ENCODE results near the gene ZBTB4. TPM values are rescaled to one million over a fixed set of nuclear protein-coding genes. Genes with fewer than 3 reads are reported as not detected.

ZBTB4 gene
- polyA plus RNA-seq, 12 donors, result 20.6 to 54.7 (median 24.4) TPM; not detected in 1

DNA sequence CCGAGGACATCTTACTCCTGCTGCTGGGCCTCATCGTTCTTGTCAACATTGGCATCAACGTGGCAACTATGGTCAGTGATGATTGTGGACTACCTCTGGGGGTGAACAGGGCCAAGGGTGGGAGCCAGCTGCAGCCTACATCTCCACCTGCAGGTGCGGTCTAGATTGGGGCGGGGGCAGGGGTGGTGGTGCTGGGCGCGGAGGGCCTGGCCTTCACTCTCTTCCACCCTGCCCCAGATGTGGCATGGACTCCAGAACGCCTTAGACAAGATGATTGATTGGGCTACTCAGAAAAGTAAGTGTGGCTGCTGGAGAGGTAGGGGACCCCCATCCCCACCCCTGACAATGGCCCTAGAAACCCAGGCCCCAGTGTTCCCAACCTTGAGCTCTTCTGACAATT is 53.7 kb downstream of the ZBTB4 start:
- no peak for DNase-seq

DNA sequence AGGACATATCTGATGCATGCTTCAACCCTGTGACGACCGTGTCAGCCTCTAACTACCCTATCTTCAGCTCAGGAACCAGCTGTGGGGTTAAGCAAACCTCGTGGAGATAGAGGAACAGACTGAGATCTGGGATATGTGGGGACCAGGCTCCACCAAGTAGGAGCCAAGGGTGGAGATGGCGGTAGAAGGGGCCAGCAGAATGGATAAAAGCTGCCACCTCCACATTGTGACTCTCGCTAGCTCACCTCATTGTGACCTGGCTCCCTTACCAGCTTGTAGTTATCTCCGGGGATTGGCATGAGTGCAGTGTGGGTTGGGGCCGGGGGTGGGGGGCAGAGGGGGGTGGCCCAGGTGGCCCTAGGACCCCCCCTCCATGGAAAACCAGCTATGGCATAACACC is 54.1 kb downstream of the ZBTB4 start, which contains the start of gene SPEM2:
TSS of gene SPEM2 (plus strand) at position 301 of the 400 bp plus-strand sequence. CDS start at position 374, 73 bp downstream.
- no peak for DNase-seq

DNA sequence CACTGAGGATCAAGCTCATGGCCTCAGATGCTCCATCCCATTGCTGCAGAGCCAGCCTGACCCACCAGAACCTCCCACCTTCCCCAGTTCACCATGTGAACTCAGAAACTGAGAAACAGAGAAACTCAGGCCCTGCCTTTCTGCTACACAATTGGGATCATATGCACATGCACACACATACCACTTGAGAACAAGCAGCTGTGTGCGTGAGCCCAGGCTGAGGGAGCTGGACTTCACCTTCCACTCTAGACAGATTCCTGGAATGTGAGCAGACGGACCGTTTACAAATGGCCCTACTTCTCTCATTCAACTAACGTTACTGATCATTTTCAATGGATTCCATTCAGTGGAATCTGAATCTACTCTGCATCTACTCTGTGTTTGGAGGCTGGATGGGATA is 55.8 kb downstream of the ZBTB4 start:
- no peak for DNase-seq

DNA sequence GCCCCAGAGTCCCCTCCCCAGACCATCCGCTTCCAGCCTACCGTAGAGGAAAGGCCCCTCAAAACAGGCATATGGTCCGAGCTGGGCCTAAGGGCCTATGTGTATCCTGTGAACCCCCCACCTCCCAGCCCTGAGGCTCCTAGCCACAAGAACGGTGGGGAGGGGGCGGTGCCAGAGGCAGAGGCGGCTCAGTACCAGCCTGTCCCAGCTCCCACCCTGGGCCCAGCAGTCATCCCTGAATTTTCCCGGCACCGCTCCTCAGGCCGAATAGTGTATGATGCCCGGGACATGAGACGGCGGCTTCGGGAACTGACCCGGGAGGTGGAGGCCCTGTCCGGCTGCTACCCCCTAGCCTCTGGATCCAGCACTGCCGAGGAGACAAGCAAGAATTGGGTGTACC is 58.2 kb downstream of the ZBTB4 start:
- no peak for DNase-seq

DNA sequence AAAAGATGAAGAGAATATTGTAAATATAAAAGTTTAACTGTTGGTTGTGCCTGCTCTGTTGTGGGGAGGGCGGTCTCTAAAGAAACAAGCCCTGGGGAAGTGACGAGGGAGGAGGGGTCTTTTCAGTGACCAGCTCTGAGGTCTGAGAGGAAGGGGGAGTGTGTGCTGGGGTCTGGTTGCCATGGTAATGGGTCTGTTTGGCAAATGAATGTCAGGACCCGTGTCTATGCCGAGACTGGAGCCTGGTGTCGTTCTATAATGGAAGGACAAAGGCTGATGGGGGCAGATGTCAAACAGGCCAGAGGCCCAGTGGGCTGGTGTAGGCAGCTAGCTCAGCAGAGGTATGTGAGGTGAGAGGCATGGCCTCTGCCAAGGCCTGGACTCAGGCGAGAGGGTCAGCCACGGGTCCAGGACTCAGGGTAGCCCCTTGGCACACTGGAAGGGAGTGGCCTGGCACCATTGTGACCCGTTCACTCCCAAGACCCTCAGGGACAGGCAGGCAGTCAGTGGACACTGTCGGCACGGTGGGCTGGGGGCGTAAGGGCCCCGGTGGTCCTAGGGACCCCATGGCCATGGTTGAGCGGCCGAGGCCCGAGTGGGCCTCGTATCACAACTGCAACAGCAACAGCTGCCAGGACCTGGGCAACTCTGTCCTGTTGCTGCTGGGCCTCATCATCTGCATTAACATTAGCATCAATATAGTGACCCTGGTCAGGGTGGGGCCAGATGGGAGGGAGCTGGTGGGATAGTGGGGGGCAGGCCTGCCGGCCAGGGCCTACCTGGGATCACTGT is 59.4 kb downstream of the ZBTB4 start, which contains the start of gene SPEM1:
TSS of gene SPEM1 (plus strand) at position 506 of the 792 bp plus-strand sequence. CDS start at position 567, 61 bp downstream.
- no peak for DNase-seq

DNA sequence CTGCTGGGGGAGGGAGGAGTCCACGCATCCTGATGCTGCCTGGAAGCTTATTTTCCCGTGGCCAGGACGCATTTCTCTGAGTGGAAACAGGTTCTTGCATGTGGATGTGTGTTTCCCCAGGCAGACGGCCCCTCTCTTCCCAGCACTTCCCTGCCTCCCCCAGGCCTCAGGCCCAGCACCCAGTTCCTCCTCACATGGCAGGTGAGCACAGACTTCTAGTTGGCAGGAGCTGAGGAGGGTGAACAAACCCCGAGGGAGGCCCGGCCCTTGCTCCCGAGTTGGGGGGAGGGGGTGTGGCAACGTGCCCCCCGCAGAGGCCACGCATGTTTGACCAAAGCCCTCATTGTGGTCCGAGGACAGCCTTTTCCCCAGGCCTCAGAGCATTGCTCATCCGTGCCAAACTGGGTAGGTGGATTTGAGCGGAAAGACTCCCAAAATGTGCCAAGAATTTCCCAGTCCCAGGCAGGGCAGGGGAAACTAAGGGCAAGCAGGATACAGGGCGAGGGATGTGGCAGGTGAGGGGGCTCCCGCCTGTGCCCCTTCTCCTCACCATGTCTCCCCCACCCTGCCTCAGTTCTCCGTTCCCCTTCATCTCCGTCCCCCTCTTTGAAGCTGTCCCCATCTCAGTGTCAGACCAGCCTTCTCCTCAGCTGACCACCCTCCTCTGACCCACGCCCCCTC is 60.8 kb downstream of the ZBTB4 start:
- DNase-seq, result no peak

DNA sequence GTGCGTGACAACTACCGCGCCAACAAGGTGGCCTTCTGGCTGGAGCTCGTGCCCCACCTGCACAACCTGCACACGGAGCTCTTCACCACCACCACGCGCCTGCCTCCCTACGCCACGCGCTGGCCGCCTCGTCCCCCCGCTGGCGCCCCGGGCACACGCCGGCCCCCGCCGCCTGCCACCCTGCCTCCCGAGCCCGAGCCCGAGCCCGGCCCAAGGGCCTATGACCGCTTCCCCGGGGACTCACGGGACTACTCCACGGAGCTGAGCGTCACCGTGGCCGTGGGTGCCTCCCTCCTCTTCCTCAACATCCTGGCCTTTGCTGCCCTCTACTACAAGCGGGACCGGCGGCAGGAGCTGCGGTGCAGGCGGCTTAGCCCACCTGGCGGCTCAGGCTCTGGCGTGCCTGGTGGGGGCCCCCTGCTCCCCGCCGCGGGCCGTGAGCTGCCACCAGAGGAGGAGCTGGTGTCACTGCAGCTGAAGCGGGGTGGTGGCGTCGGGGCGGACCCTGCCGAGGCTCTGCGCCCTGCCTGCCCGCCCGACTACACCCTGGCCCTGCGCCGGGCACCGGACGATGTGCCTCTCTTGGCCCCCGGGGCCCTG is 62.3 kb downstream of the ZBTB4 start:
- DNase-seq, result no peak

DNA sequence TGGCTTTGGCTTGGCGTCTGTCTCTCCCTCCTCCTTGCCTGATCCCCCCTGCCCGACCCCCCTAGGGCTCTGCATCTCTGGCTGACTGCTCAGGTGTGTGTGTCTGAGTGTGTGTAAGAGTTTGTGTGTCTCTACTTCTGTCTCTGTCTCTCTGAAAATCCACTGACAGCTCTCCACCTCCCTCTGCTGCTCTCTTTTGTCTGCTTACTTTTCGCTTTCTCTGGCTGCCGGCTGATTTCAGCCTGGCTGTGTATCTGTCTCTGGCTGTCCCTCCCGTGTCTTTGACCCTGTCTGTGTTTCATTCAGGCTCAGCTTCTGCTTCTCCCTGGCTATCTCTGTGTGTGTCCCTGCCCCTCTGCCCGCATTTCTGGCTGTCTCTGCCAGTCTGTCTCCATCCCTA is 63.1 kb downstream of the ZBTB4 start:
- no peak for DNase-seq

DNA sequence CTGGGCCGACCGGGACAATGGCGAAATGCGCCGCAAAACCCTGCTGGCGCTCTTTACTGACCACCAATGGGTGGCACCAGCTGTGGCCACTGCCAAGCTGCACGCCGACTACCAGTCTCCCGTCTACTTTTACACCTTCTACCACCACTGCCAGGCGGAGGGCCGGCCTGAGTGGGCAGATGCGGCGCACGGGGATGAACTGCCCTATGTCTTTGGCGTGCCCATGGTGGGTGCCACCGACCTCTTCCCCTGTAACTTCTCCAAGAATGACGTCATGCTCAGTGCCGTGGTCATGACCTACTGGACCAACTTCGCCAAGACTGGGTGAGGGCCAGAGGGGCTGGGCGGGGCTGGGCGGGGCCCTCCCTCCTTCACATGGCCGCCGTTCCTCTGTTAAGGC is 63.6 kb downstream of the ZBTB4 start:
- no peak for DNase-seq

DNA sequence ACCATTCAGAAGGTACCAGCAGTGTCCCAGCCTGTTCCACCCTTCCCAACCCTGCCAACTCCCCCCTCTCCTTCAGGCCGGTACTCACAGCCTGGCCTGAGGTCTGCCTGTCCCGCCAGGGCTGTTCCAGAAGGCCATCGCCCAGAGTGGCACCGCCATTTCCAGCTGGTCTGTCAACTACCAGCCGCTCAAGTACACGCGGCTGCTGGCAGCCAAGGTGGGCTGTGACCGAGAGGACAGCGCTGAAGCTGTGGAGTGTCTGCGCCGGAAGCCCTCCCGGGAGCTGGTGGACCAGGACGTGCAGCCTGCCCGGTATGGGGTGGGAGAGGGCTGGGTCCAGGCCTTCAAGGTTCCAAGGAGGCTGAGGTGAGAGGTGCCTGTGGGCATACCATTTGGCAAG is 64.6 kb downstream of the ZBTB4 start:
- DNase-seq, result no peak

DNA sequence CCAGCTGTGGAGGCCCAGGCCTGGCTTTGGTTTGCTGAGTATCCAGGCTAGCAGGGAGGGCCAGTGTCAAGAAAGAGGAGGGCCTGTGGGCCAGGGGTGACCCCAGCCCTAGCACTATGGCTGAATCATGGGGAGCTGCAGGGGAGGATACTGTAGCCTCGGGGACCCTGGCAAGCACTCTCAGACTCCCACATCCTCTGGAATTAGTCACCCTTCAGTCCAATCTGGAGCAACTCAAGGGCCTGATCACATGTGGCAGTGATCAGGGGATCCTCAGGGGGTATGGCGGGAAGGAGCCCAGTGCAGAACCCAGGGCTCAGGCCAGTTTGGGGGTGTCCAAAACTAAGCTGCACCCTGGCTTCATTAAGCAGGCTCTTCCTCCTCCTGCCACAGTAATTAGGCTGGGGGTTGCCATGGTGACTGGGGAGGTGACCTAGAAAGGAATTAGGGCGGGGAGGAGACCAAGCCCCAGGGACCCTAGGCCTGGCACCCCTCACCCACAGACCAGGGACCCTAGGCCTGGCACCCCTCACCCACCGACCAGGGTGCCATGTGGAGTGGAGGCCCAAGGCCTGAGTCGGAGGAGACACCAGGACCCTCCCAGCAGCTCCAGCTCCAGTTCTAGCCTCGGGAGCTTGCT is 66.0 kb downstream of the ZBTB4 start:
- no peak for DNase-seq

DNA sequence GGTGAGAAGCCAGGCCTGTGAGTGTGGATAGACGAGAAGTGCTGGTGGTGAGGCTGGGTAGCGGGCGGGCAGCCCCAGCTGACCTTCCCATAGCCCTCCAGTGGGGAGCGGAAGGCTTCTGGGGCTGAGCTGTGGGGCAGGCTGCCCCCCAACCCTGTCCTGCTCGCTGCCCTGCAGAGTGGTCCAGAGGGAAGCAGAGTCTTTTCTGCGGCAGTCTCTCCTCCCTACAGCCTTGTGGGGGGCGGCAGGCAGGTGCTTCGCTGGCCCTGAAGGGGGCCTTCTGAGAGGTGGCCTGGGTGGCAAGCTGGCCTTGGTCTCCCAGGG is 68.0 kb downstream of the ZBTB4 start:
- no peak for DNase-seq

DNA sequence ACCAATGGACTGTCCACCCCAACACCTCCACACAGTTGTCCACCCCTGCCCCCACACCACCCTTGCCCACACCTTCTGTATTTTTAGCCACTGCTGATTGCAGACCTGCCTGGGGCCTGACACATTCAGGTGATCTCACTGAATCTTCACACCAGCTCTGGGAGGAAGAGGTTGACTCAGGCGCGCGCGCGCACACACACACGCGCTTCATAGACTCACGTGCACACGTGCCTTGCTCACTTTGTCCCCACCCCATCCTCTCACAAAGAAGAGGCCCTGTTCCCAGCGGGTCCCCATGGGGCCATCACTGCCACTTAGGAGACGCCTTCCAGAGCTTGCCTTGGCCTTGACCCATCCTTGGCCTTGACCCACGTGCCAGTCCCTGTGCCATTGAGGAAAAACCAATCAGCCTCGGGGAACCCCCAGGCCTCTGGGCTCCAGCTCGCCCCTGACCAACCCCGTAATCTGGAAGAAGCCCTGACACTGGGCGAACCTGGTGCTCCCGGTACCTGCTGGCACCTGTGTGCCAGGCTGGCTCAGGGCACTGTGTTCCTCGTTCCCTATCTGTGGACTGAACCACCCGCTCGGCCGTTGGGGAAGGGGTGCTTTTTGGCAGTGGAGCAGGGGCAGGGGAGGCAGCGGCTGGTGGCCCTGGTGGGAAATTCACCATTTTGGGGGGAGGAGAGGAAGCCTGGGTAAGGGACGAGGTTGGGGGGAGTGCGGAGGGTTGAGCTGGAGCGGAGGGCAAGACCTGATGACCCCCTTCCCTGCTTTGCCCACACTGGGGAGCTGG is 68.6 kb downstream of the ZBTB4 start:
- no peak for DNase-seq

DNA sequence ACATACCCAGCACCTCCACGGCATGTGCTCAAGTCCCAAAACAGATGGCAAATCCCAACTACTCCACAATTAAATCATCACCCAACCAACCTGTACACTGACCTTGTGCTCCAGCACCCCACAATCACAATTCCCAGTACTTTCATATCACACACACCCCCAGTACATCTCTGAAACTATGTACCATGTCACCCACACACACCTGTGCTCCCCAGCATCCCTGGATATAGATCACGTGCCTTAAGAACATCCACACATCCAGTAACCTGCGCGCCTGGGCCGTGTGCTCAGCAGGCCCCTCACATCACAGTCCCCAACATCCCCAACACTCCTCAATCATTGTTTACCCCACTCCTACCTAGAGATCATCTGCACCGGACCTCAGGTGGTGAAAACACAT is 69.7 kb downstream of the ZBTB4 start:
- no peak for DNase-seq

Other genes starting within 250 kb of the ZBTB4 start
- gene DVL2, start 245.1 kb downstream of the ZBTB4 start, polyA plus RNA-seq (ENCODE audit: insufficient read length in 12 of 12), result 10 to 100 TPM in 11 of 12 donors, not detected in 1; 26.7 to 49.0 (median 33.7) TPM
- gene PHF23, start 240.2 kb downstream of the ZBTB4 start, polyA plus RNA-seq (ENCODE audit: insufficient read length in 12 of 12), result 10 to 100 TPM in 11 of 12 donors, not detected in 1; 22.6 to 56.9 (median 33.3) TPM
- gene GABARAP, start 237.2 kb downstream of the ZBTB4 start, polyA plus RNA-seq (ENCODE audit: insufficient read length in 12 of 12), result 100 to 1,000 TPM in 11 of 12 donors, not detected in 1; 201 to 913 (median 299) TPM
- 100 to 1,000 TPM in 11 of 12 donors, not detected in 1; 152 to 205 (median 181) TPM for gene CTDNEP1, start 227.9 kb downstream of the ZBTB4 start, polyA plus RNA-seq (ENCODE audit: insufficient read length in 12 of 12)
- gene ELP5, start 227.4 kb downstream of the ZBTB4 start, polyA plus RNA-seq (ENCODE audit: insufficient read length in 12 of 12), result 10 to 100 TPM in 11 of 12 donors, not detected in 1; 32.1 to 70.1 (median 38.0) TPM
- 10 to 100 TPM in 1 of 12 donors, 1 to 10 TPM in 7, under 1 TPM in 3, not detected in 1; 0.32 to 39.4 (median 1.1) TPM for gene CLDN7, start 217.2 kb downstream of the ZBTB4 start, polyA plus RNA-seq (ENCODE audit: insufficient read length in 12 of 12)
- gene SLC2A4, start 197.9 kb downstream of the ZBTB4 start, polyA plus RNA-seq (ENCODE audit: insufficient read length in 12 of 12), result 10 to 100 TPM in 10 of 12 donors, 1 to 10 TPM in 1, not detected in 1; 6.9 to 49.0 (median 19.5) TPM
- 1 to 10 TPM in 9 of 12 donors, under 1 TPM in 2, not detected in 1; 0.41 to 6.7 (median 2.3) TPM for gene YBX2, start 185.0 kb downstream of the ZBTB4 start, polyA plus RNA-seq (ENCODE audit: insufficient read length in 12 of 12)
- 100 to 1,000 TPM; 199 to 437 (median 272) TPM for gene EIF5A, start 172.0 kb downstream of the ZBTB4 start, polyA plus RNA-seq (ENCODE audit: insufficient read length in 12 of 12)
- 100 to 1,000 TPM in 1 of 12 donors, 10 to 100 TPM in 10, not detected in 1; 56.0 to 125 (median 60.5) TPM for gene GPS2, start 164.3 kb downstream of the ZBTB4 start, polyA plus RNA-seq (ENCODE audit: insufficient read length in 12 of 12)
- 10 to 100 TPM in 11 of 12 donors, not detected in 1; 12.7 to 24.9 (median 17.4) TPM for gene NEURL4, start 150.3 kb downstream of the ZBTB4 start, polyA plus RNA-seq (ENCODE audit: insufficient read length in 12 of 12)
- gene ACAP1, start 143.1 kb downstream of the ZBTB4 start, polyA plus RNA-seq (ENCODE audit: insufficient read length in 12 of 12), result 10 to 100 TPM in 3 of 12 donors, 1 to 10 TPM in 8, not detected in 1; 2.8 to 17.4 (median 8.1) TPM
- gene KCTD11, start 127.5 kb downstream of the ZBTB4 start, polyA plus RNA-seq (ENCODE audit: insufficient read length in 12 of 12), result 1 to 10 TPM in 11 of 12 donors, not detected in 1; 5.0 to 9.0 (median 6.6) TPM
- gene TMEM95, start 124.5 kb downstream of the ZBTB4 start, polyA plus RNA-seq (ENCODE audit: insufficient read length in 12 of 12), result not detected
- 1 to 10 TPM in 2 of 12 donors, under 1 TPM in 8, not detected in 2; 0.15 to 3.8 (median 0.47) TPM for gene TNK1, start 98.5 kb downstream of the ZBTB4 start, polyA plus RNA-seq (ENCODE audit: insufficient read length in 12 of 12)
- gene PLSCR3, start 85.1 kb downstream of the ZBTB4 start, polyA plus RNA-seq (ENCODE audit: insufficient read length in 12 of 12), result 10 to 100 TPM in 11 of 12 donors, not detected in 1; 19.8 to 52.1 (median 23.2) TPM
- gene TMEM256, start 75.5 kb downstream of the ZBTB4 start, polyA plus RNA-seq (ENCODE audit: insufficient read length in 12 of 12), result 10 to 100 TPM in 11 of 12 donors, not detected in 1; 45.1 to 67.7 (median 49.8) TPM
- gene NLGN2, start 71.8 kb downstream of the ZBTB4 start, polyA plus RNA-seq (ENCODE audit: insufficient read length in 12 of 12), result 10 to 100 TPM in 11 of 12 donors, not detected in 1; 17.0 to 37.6 (median 24.5) TPM
- not detected for gene SPEM1, start 59.3 kb downstream of the ZBTB4 start, polyA plus RNA-seq (ENCODE audit: insufficient read length in 12 of 12)
- not detected for gene SPEM2, start 54.0 kb downstream of the ZBTB4 start, polyA plus RNA-seq (ENCODE audit: insufficient read length in 12 of 12)
- not detected for gene SPEM3, start 50.8 kb downstream of the ZBTB4 start, polyA plus RNA-seq (ENCODE audit: insufficient read length in 12 of 12)
- 1 to 10 TPM in 3 of 12 donors, under 1 TPM in 7, not detected in 2; 0.62 to 2.2 (median 0.86) TPM for gene TMEM102, start 44.2 kb downstream of the ZBTB4 start, polyA plus RNA-seq (ENCODE audit: insufficient read length in 12 of 12)
- 10 to 100 TPM in 1 of 12 donors, 1 to 10 TPM in 9, under 1 TPM in 1, not detected in 1; 0.97 to 15.9 (median 2.4) TPM for gene FGF11, start 40.1 kb downstream of the ZBTB4 start, polyA plus RNA-seq (ENCODE audit: insufficient read length in 12 of 12)
- gene CHRNB1, start 34.6 kb downstream of the ZBTB4 start, polyA plus RNA-seq (ENCODE audit: insufficient read length in 12 of 12), result 10 to 100 TPM in 11 of 12 donors, not detected in 1; 35.1 to 91.7 (median 79.7) TPM
- gene SLC35G6, start 1.8 kb upstream of the ZBTB4 start, polyA plus RNA-seq (ENCODE audit: insufficient read length in 12 of 12), result under 1 TPM in 9 of 12 donors, not detected in 3; 0.08 to 0.65 (median 0.29) TPM
- gene POLR2A, start 4.7 kb upstream of the ZBTB4 start, polyA plus RNA-seq (ENCODE audit: insufficient read length in 12 of 12), result 100 to 1,000 TPM in 2 of 12 donors, 10 to 100 TPM in 10; 42.7 to 443 (median 60.3) TPM
- 10 to 100 TPM in 11 of 12 donors, not detected in 1; 18.6 to 34.0 (median 24.7) TPM for gene TNFSF12, start 69.4 kb upstream of the ZBTB4 start, polyA plus RNA-seq (ENCODE audit: insufficient read length in 12 of 12)
- 10 to 100 TPM in 1 of 12 donors, 1 to 10 TPM in 10, not detected in 1; 2.8 to 21.1 (median 4.4) TPM for gene TNFSF13, start 79.1 kb upstream of the ZBTB4 start, polyA plus RNA-seq (ENCODE audit: insufficient read length in 12 of 12)
- gene SENP3, start 82.3 kb upstream of the ZBTB4 start, polyA plus RNA-seq (ENCODE audit: insufficient read length in 12 of 12), result 10 to 100 TPM in 11 of 12 donors, not detected in 1; 30.8 to 61.1 (median 43.5) TPM
- 100 to 1,000 TPM in 1 of 12 donors, 10 to 100 TPM in 10, not detected in 1; 16.8 to 222 (median 25.6) TPM for gene CD68, start 100.0 kb upstream of the ZBTB4 start, polyA plus RNA-seq (ENCODE audit: insufficient read length in 12 of 12)
- gene MPDU1, start 104.2 kb upstream of the ZBTB4 start, polyA plus RNA-seq (ENCODE audit: insufficient read length in 12 of 12), result 10 to 100 TPM in 11 of 12 donors, not detected in 1; 26.7 to 60.9 (median 46.7) TPM
- 10 to 100 TPM in 1 of 12 donors, 1 to 10 TPM in 9, not detected in 2; 1.3 to 12.9 (median 1.8) TPM for gene SOX15, start 110.5 kb upstream of the ZBTB4 start, polyA plus RNA-seq (ENCODE audit: insufficient read length in 12 of 12)
- gene FXR2, start 135.3 kb upstream of the ZBTB4 start, polyA plus RNA-seq (ENCODE audit: insufficient read length in 12 of 12), result 10 to 100 TPM in 11 of 12 donors, not detected in 1; 30.5 to 71.8 (median 37.0) TPM
- 10 to 100 TPM in 11 of 12 donors, not detected in 1; 44.5 to 83.2 (median 68.8) TPM for gene SAT2, start 148.2 kb upstream of the ZBTB4 start, polyA plus RNA-seq (ENCODE audit: insufficient read length in 12 of 12)
- 1 to 10 TPM in 7 of 12 donors, under 1 TPM in 3, not detected in 2; 0.60 to 2.1 (median 1.2) TPM for gene SHBG, start 150.5 kb upstream of the ZBTB4 start, polyA plus RNA-seq (ENCODE audit: insufficient read length in 12 of 12)
- 10 to 100 TPM in 11 of 12 donors, not detected in 1; 15.8 to 39.9 (median 26.1) TPM for gene ATP1B2, start 171.3 kb upstream of the ZBTB4 start, polyA plus RNA-seq (ENCODE audit: insufficient read length in 12 of 12)
- 100 to 1,000 TPM in 1 of 12 donors, 10 to 100 TPM in 11; 32.5 to 874 (median 37.6) TPM for gene TP53, start 207.9 kb upstream of the ZBTB4 start, polyA plus RNA-seq (ENCODE audit: insufficient read length in 12 of 12)
- gene WRAP53, start 208.8 kb upstream of the ZBTB4 start, polyA plus RNA-seq (ENCODE audit: insufficient read length in 12 of 12), result 1 to 10 TPM in 11 of 12 donors, not detected in 1; 5.1 to 9.9 (median 7.5) TPM
- 10 to 100 TPM in 2 of 12 donors, 1 to 10 TPM in 9, not detected in 1; 3.2 to 15.0 (median 6.0) TPM for gene EFNB3, start 225.6 kb upstream of the ZBTB4 start, polyA plus RNA-seq (ENCODE audit: insufficient read length in 12 of 12)
- 10 to 100 TPM in 2 of 12 donors, 1 to 10 TPM in 9, not detected in 1; 2.3 to 13.6 (median 3.8) TPM for gene DNAH2, start 238.1 kb upstream of the ZBTB4 start, polyA plus RNA-seq (ENCODE audit: insufficient read length in 12 of 12)

Measured in muscle of arm (tissue), 12 donors.